CD14-positive monocyte (primary cell): ENCODE data around the gene CCDC181. TPM values are rescaled to one million over a fixed set of nuclear protein-coding genes. Genes with fewer than 3 reads are reported as not detected.

Experiments
- DNase-seq, 3 donors: peaks; one replicate each; pipeline ENCODE4 v3.0.0-alpha.2; 2011 to 2022
- H2AFZ ChIP-seq: 2 replicates; pipeline ENCODE4 v1.6.0; 2012; ENCODE audit warnings: mild to moderate bottlenecking, low read depth, low read length, inconsistent platforms; ENCODE audit not compliant: insufficient read depth, poor library complexity, severe bottlenecking
- H3K27ac ChIP-seq, 2 donors: 1 replicate in 1 of 2; 2 replicates in 1 of 2; pipeline ENCODE4 v1.5.1; 2012 to 2013; ENCODE audit warnings: low read length in 2 of 2, control low read depth in 1 of 2, inconsistent platforms in 1 of 2, low read depth in 1 of 2, mild to moderate bottlenecking in 1 of 2
- H3K27me3 ChIP-seq, 2 donors: one replicate each; pipeline versions ENCODE4 v1.6.0 to v1.6.1; 2011 to 2013; ENCODE audit warnings: low read length in 2 of 2; ENCODE audit not compliant: control insufficient read depth in 2 of 2, insufficient read depth in 2 of 2
- H3K36me3 ChIP-seq, 2 donors: replicated peaks in 1 of 2; 1 replicate in 1 of 2; 2 replicates in 1 of 2; pipeline versions ENCODE4 v1.5.1 to v1.6.1; 2012 to 2013; ENCODE audit warnings: low read length in 2 of 2, control low read depth in 1 of 2, inconsistent platforms in 1 of 2, mild to moderate bottlenecking in 1 of 2; ENCODE audit not compliant: insufficient read depth in 2 of 2, control insufficient read depth in 1 of 2
- H3K4me1 ChIP-seq, 2 donors: 1 replicate in 1 of 2; 2 replicates in 1 of 2; pipeline versions ENCODE4 v1.5.1 to v1.6.1; 2012 to 2013; ENCODE audit warnings: low read length in 2 of 2, control low read depth in 1 of 2, inconsistent platforms in 1 of 2, mild to moderate bottlenecking in 1 of 2, moderate library complexity in 1 of 2; ENCODE audit not compliant: insufficient read depth in 2 of 2, control insufficient read depth in 1 of 2
- H3K4me2 ChIP-seq: replicated peaks from 2 replicates; pipeline ENCODE3; 2012; ENCODE audit warnings: low read length, moderate library complexity, mild to moderate bottlenecking; ENCODE audit not compliant: poor library complexity, severe bottlenecking; ENCODE audit errors: extremely low read depth
- H3K4me3 ChIP-seq, 3 experiments: fragments of 200-600 bp in 1 of 3; sonication (generic) in 1 of 3; replicated peaks in 1 of 3; 1 replicate in 2 of 3; 2 replicates in 1 of 3; pipeline ENCODE4 v1.5.1; 2011 to 2013; ENCODE audit warnings: low read length in 3 of 3, mild to moderate bottlenecking in 3 of 3, control low read depth in 2 of 3, low read depth in 2 of 3, inconsistent platforms in 1 of 3, moderate library complexity in 1 of 3
- H3K79me2 ChIP-seq: 2 replicates; pipeline ENCODE4 v1.6.0; 2012; ENCODE audit warnings: mild to moderate bottlenecking, control low read depth, inconsistent platforms, low read length, moderate library complexity; ENCODE audit not compliant: insufficient read depth
- H3K9ac ChIP-seq: 2 replicates; pipeline ENCODE4 v1.6.0; 2017; ENCODE audit warnings: low read length, mild to moderate bottlenecking; ENCODE audit not compliant: insufficient read depth, poor library complexity, severe bottlenecking
- H3K9me3 ChIP-seq, 2 donors: replicated peaks in 1 of 2; 1 replicate in 1 of 2; 2 replicates in 1 of 2; pipeline versions ENCODE4 v1.5.1 to v1.6.1; 2012 to 2013; ENCODE audit warnings: low read length in 2 of 2, control low read depth in 1 of 2; ENCODE audit not compliant: control insufficient read depth in 1 of 2, insufficient read depth in 1 of 2
- H4K20me1 ChIP-seq: 2 replicates; pipeline ENCODE4 v1.6.0; 2012; ENCODE audit warnings: mild to moderate bottlenecking, low read length, control low read depth, moderate library complexity; ENCODE audit not compliant: insufficient read depth
- H3K27ac Mint-ChIP-seq, 7 donors: one replicate each; pipeline ENCODE4 v1.8.0; 2020; ENCODE audit warnings: mild to moderate bottlenecking in 7 of 7, mixed read lengths in 7 of 7, moderate library complexity in 6 of 7, inconsistent platforms in 2 of 7
- H3K27me3 Mint-ChIP-seq, 3 donors: one replicate each; pipeline ENCODE4 v1.8.0; 2021 to 2022; ENCODE audit warnings: low read depth in 3 of 3, mild to moderate bottlenecking in 3 of 3, mixed read lengths in 3 of 3, moderate library complexity in 3 of 3, inconsistent platforms in 1 of 3
- H3K36me3 Mint-ChIP-seq, 2 donors: one replicate each; pipeline ENCODE4 v1.8.0; 2020; ENCODE audit warnings: mixed read lengths in 2 of 2, inconsistent platforms in 1 of 2, mild to moderate bottlenecking in 1 of 2
- H3K4me1 Mint-ChIP-seq: one replicate; pipeline ENCODE4 v1.8.0; 2020; ENCODE audit warnings: mild to moderate bottlenecking, mixed read lengths
- H3K4me3 Mint-ChIP-seq, 2 donors: one replicate each; pipeline ENCODE4 v1.8.0; 2020; ENCODE audit warnings: mild to moderate bottlenecking in 2 of 2, mixed read lengths in 2 of 2, moderate library complexity in 1 of 2
- H3K9me3 Mint-ChIP-seq, 7 donors: one replicate each; pipeline ENCODE4 v1.8.0; 2020 to 2022; ENCODE audit warnings: mixed read lengths in 7 of 7, mild to moderate bottlenecking in 6 of 7, moderate library complexity in 6 of 7, inconsistent platforms in 2 of 7
- WGBS: methylation state at CpG from one replicate; pipeline ENCODE4 v1.1.5; 2013; ENCODE audit warnings: missing lambda C conversion rate; ENCODE audit not compliant: insufficient coverage; 5-methylcytosine and 5-hydroxymethylcytosine counted together
- intact Hi-C, 2 donors: fragments of 100-400 bp; cut with micrococcal nuclease; formaldehyde crosslinking; loops; one replicate each; pipeline versions ENCODE4 v1.15.0 to v1.15.1; 2023
- polyA plus RNA-seq, 3 donors: library from polyadenylated mRNA; depleted of rRNA in 1 of 3; unstranded in 2 of 3; stranded (reverse) in 1 of 3; fragments of 300-500 nt in 2 of 3; fragments of >200 nt in 1 of 3; fragmentation: Illumina TruSeq in 2 of 3; gene quantifications; 1 replicate in 2 of 3; 2 replicates in 1 of 3; pipeline ENCODE4 v1.2.3, GENCODE V29; 2012 to 2021
- TF ChIP-seq, protein P1 (sequence below): fragments of 200-600 bp; IDR thresholded peaks from one replicate; pipeline ENCODE4 v1.8.0; 2022; ENCODE audit warnings: antibody characterized with exemption, mild to moderate bottlenecking

CCDC181 gene
- polyA plus RNA-seq, 3 donors: not detected

DNA sequence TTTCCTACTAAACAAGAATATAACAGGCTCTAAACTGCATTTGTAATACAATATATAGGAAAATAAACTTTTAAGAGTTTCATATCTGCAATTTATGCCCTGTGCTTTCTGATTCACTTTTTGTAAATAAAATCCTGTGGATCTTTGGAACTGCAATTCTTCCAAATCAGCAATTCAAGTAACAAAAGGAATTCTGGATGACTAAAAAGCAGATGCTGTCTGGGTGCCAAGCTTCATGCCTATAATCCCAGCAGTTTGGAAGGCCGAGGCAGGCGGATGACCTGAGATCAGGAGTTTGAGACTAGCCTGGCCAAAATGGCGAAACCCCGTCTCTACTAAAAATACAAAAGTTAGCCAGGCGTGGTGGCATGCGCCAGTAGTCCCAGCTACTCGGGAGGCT lies 66.0 kb downstream of the CCDC181 start:
- Histone ChIP-seq H3K27me3 (no peaks in the 10 kb centered on the region), H3K36me3 (no peaks in the 10 kb centered on the region), H3K4me1 (no peaks in the 10 kb centered on the region), H3K4me3 (no peak overlapping the region), H3K9me3 (peaks cover 0 to 3% of the 10 kb centered on the region in 2 donors), H3K4me2 (no peak overlapping the region), H3K27ac (no peak overlapping the region), H3K79me2 (no peaks in the 10 kb centered on the region), H3K9ac (no peak overlapping the region), H2AFZ (no peak overlapping the region), H4K20me1 (no peaks in the 10 kb centered on the region)
- peaks cover 0 to 3% of the 10 kb centered on the region in 2 donors for H3K36me3 Mint-ChIP-seq
- H3K4me3 Mint-ChIP-seq: no peak overlapping the region
- TF ChIP-seq, protein P1, sequence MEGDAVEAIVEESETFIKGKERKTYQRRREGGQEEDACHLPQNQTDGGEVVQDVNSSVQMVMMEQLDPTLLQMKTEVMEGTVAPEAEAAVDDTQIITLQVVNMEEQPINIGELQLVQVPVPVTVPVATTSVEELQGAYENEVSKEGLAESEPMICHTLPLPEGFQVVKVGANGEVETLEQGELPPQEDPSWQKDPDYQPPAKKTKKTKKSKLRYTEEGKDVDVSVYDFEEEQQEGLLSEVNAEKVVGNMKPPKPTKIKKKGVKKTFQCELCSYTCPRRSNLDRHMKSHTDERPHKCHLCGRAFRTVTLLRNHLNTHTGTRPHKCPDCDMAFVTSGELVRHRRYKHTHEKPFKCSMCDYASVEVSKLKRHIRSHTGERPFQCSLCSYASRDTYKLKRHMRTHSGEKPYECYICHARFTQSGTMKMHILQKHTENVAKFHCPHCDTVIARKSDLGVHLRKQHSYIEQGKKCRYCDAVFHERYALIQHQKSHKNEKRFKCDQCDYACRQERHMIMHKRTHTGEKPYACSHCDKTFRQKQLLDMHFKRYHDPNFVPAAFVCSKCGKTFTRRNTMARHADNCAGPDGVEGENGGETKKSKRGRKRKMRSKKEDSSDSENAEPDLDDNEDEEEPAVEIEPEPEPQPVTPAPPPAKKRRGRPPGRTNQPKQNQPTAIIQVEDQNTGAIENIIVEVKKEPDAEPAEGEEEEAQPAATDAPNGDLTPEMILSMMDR: no peak
- no peaks in the 10 kb centered on the region for H3K27me3 Mint-ChIP-seq
- DNase-seq: no peak
- no peak overlapping the region for H3K27ac Mint-ChIP-seq
- H3K4me1 Mint-ChIP-seq: no peaks in the 10 kb centered on the region
- intact Hi-C loops: loop anchor here in 1 of 2 donors (10.0 kb wide), 2 partner anchors 256 to 534 kb away; partner anchors contain the start of genes ATP1B1 and SCYL3
- 96% methylated on average over 7 of the region's 7 CpGs for WGBS
- peaks cover 0 to 5% (median 5%) of the 10 kb centered on the region in 7 donors for H3K9me3 Mint-ChIP-seq

DNA sequence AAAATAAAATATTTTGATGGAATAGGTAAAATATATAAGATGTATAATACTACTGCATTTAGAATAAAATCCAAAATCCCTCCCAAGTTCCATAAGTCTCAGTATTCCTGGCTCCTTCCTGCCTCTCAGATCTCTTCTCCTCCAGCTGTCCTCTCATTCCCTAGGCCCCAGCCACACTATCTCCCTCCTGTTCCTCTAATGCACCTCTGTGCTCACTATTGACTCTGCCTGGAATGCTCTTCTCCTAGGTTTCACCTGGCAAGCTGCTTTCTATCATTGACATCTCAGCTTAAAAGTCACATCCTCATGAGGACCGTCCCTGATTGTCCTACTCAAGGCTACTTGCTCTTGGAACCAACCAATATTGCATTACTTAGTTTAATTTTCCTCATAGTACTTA lies 66.9 kb downstream of the CCDC181 start:
- H4K20me1 ChIP-seq: no peaks in the 10 kb centered on the region
- DNase-seq: no peak
- H3K4me2 ChIP-seq: no peak overlapping the region
- H3K4me1 ChIP-seq: no peaks in the 10 kb centered on the region
- H3K4me3 Mint-ChIP-seq: no peak overlapping the region
- no peaks in the 10 kb centered on the region for H3K4me1 Mint-ChIP-seq
- H3K27ac ChIP-seq: no peak overlapping the region
- no peaks in the 10 kb centered on the region for H3K27me3 Mint-ChIP-seq
- intact Hi-C loops: loop anchor here in 1 of 2 donors (10.0 kb wide), 2 partner anchors 256 to 534 kb away; partner anchors contain the start of genes ATP1B1 and SCYL3
- H2AFZ ChIP-seq: no peak overlapping the region
- H3K27me3 ChIP-seq: no peaks in the 10 kb centered on the region
- peaks cover 0 to 3% of the 10 kb centered on the region in 2 donors for H3K9me3 ChIP-seq
- H3K27ac Mint-ChIP-seq: no peak overlapping the region
- peaks cover 0 to 3% of the 10 kb centered on the region in 2 donors for H3K36me3 Mint-ChIP-seq
- TF ChIP-seq, protein P1: no peak
- H3K9ac ChIP-seq: no peak overlapping the region
- WGBS: no CpG with 5 or more reads among the region's 1 CpG
- H3K79me2 ChIP-seq: no peaks in the 10 kb centered on the region
- no peaks in the 10 kb centered on the region for H3K36me3 ChIP-seq
- H3K9me3 Mint-ChIP-seq: peaks cover 0 to 5% (median 5%) of the 10 kb centered on the region in 7 donors
- H3K4me3 ChIP-seq: no peak overlapping the region
